ENCODE data around the gene DAB1. TPM values are rescaled to one million over a fixed set of nuclear protein-coding genes. Genes with fewer than 3 reads are reported as not detected.

The DAB1 gene
- total RNA-seq, 1 donor from 2014 or later: not detected

- no peak for DNase-seq
Measured at GRCh38 chr1:57012315-57012714, 411.5 kb downstream of the DAB1 start.

GRCh38 chr1:57010511-57010910 is 413.3 kb downstream of the DAB1 start:
- DNase-seq: no peak

GRCh38 chr1:57007948-57008347 is 415.9 kb downstream of the DAB1 start:
- DNase-seq: no peak

GRCh38 chr1:57007472-57007871 is 416.4 kb downstream of the DAB1 start:
- DNase-seq: no peak

GRCh38 chr1:57003398-57004139 is 420.3 kb downstream of the DAB1 start:
- DNase-seq: no peak

- DNase-seq: no peak
Measured at GRCh38 chr1:56995414-56996100, 428.3 kb downstream of the DAB1 start.

GRCh38 chr1:56993475-56993874 is 430.4 kb downstream of the DAB1 start:
- DNase-seq: no peak

GRCh38 chr1:56992318-56993125 is 431.3 kb downstream of the DAB1 start:
- no peak for DNase-seq

GRCh38 chr1:56991576-56991975 is 432.3 kb downstream of the DAB1 start:
- no peak for DNase-seq

- DNase-seq: no peak
Measured at GRCh38 chr1:56986397-56986796, 437.5 kb downstream of the DAB1 start.

- no peak for DNase-seq
Measured at GRCh38 chr1:56985857-56986256, 438.0 kb downstream of the DAB1 start.

- DNase-seq: no peak
Measured at GRCh38 chr1:56983484-56983883, 440.4 kb downstream of the DAB1 start.

GRCh38 chr1:56979986-56980755 is 443.7 kb downstream of the DAB1 start:
- DNase-seq: no peak

- DNase-seq: no peak
Measured at GRCh38 chr1:56978819-56979218, 445.0 kb downstream of the DAB1 start.

GRCh38 chr1:56977910-56978309 is 445.9 kb downstream of the DAB1 start:
- DNase-seq: no peak

- DNase-seq: no peak
Measured at GRCh38 chr1:56975446-56975845, 448.4 kb downstream of the DAB1 start.

GRCh38 chr1:56973923-56974742 is 449.7 kb downstream of the DAB1 start:
- DNase-seq: no peak

GRCh38 chr1:56972976-56973375 is 450.9 kb downstream of the DAB1 start:
- no peak for DNase-seq

GRCh38 chr1:56970280-56970679 is 453.6 kb downstream of the DAB1 start:
- no peak for DNase-seq

- DNase-seq: no peak
Measured at GRCh38 chr1:56968878-56969495, 454.9 kb downstream of the DAB1 start.
